ENCODE data around the gene TAGAP.

TAGAP gene

DNA sequence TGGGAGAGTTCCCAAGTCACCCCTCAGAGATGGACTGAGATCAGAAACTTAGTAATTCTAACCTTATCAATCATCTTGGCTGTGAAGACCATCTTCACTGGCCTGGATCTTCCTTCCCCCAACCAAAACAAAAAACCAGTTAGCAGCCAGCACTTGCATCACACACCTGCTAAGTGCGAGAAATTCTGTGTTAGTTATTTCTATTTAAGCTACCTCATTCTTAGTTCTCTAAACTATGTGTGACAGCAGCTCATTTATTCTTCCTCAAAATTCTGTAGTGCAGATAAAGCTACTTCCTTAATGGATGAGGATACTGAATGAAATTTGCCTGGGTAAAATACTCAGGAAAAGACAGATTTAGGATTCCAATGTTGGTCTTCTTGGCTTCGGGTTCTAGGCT, 18.2 kb upstream of the TAGAP start:
- no peak for DNase-seq (ENCODE audit: low spot score)
- TF ChIP-seq, protein P1, sequence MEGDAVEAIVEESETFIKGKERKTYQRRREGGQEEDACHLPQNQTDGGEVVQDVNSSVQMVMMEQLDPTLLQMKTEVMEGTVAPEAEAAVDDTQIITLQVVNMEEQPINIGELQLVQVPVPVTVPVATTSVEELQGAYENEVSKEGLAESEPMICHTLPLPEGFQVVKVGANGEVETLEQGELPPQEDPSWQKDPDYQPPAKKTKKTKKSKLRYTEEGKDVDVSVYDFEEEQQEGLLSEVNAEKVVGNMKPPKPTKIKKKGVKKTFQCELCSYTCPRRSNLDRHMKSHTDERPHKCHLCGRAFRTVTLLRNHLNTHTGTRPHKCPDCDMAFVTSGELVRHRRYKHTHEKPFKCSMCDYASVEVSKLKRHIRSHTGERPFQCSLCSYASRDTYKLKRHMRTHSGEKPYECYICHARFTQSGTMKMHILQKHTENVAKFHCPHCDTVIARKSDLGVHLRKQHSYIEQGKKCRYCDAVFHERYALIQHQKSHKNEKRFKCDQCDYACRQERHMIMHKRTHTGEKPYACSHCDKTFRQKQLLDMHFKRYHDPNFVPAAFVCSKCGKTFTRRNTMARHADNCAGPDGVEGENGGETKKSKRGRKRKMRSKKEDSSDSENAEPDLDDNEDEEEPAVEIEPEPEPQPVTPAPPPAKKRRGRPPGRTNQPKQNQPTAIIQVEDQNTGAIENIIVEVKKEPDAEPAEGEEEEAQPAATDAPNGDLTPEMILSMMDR (IDR thresholded peaks at IDR 0.05; ENCODE audit: extremely low read depth, missing control alignments): no peak

DNA sequence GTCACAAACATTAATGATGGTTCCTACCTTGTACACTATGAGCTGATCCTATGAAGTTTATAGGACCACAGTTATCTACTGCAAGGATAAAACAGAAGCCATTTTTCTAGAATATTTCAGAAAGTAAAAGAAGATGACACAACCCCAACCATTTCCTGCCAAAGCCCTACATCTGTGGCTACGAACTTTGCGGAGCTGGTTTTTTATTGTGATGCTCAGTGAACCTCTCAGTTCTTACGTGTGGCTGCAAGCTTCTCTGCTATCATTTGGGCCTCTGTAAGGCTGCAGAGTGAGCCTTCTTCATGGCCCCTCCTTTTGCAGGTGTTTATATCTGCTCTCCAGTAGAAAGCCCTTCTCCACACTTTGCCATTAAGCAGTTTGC, 17.8 kb upstream of the TAGAP start:
- DNase-seq (ENCODE audit: low spot score): peak; percentile 43
- TF ChIP-seq, protein P1 (IDR thresholded peaks at IDR 0.05; ENCODE audit: extremely low read depth, missing control alignments): no peak

DNA sequence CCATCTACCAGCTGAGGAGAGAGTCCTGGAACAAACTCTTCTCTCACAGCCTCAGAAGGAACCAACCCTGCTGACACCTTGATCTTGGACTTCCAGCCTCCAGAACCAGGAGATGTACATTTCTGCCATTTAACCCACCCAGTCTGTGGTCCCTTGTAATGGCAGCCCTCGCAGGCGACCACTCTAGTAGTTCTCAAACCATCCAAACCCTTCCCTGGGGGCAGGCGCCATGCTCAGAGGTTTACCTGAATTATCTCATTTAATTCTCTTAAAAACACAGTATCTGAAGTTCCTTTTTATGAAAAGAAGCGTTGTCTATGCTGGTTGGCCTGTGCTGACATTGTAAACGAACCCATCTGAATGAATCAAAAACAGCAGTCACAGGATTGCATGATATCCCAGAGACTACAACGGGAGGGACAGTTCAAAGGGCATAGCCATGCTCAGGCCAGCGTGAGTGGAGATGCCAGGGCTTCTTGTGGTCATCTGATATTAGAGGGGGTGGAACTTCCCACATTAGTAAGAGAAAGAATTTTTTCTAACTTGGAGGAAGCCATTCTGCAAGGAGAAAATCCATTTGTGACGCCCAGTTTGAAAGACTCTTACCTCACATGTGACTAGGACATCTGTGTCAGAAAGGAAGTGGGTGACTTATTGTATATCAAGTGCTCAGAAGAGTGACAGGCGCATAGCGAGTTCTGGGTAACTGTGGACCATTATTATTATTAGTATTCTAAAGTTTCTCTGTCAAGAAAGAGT, 17.2 kb upstream of the TAGAP start:
- TF ChIP-seq, protein P1 (IDR thresholded peaks at IDR 0.05; ENCODE audit: extremely low read depth, missing control alignments): no peak
- peak; percentile 26 for DNase-seq (ENCODE audit: low spot score)

DNA sequence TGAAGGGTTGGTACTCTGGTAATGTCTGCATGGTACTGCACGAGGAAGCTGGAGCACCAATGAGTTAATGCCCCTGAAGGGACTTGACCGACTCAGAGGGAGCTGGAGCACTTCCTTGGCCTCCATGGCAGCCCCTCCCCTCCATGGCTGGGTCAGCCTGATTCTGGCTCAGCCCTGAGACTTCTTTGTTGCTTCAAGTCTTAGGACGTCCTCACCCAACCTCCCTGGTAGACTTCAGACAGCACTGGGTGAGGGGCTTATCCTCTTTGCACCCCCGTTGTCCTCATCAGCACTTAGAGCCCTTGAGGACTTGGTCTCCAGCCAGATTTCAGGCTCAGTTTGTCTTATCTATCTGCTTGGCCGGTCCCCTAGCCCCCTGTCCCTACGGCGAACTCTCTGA, 16.4 kb upstream of the TAGAP start:
- TF ChIP-seq, protein P1 (IDR thresholded peaks at IDR 0.05; ENCODE audit: extremely low read depth, missing control alignments): no peak
- no peak for DNase-seq (ENCODE audit: low spot score)

DNA sequence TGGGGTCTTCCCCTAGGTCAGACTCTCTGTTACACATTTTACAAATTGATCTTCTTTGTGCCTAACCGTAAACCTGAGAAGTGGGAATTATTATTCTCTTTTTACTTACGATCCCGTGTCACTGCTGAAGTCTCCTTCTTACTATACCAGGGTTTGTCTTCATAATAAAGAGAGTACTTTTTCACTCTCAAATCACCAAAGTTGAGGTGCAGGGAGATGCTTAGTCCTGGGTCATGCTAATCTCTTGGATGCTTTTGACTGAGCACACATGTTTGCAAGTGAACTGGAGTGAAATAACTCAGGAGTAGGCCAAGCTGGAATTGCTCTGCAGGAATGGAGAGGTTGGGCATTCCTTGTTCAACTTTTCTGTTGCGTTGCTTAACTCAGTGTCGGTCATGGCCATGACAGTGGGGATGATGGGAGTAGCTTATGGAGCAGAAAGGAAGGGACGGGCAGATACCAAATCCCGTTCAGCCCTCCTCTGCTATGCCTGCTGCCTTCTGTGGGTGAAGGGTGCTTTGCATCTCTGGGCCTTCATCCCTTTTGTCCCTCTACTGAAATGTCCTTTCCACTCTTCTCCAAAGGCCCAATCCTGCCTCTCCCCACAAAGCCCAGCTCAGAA, 15.2 kb upstream of the TAGAP start:
- TF ChIP-seq, protein P1 (IDR thresholded peaks at IDR 0.05; ENCODE audit: extremely low read depth, missing control alignments): no peak
- DNase-seq (ENCODE audit: low spot score): no peak

DNA sequence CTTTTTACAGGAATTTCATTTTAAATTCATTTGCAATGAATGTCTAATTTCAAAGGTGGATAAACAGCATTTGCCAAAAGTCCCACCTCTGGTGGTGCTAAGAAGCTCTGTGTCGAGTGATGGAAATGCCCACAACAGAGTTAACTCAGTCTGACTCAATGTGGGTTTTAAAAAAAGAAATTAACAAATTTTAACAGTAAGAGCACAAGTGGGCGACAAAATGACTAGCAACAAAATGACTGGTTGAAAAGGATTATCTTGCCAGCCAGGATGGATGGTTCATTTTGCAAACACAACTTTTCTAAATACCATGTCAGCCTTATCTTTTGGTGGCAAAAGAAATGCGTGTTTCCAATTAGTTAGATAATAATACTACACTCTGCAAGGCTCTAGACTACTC, 14.3 kb upstream of the TAGAP start:
- no peak for DNase-seq (ENCODE audit: low spot score)
- TF ChIP-seq, protein P1 (IDR thresholded peaks at IDR 0.05; ENCODE audit: extremely low read depth, missing control alignments): no peak

DNA sequence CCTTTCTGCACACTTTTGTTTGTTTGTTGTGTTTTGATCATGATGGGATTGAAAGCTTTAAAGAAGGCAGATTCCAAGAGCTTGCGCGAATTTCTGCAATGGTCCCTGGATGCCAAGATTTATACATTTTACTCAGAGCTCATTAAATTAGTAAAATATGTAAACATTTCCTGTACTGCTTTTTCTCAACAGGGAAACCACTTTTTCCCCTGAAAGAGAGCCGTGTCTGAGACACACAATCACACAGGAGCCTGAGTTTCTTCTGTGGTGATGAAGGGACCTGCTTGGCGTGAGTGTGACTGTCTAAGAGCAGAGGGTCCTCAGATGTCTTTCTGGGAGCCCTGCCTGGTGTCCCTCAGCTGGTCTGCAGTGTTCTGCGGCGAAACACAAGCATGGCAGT, 12.1 kb upstream of the TAGAP start:
- TF ChIP-seq, protein P1 (IDR thresholded peaks at IDR 0.05; ENCODE audit: extremely low read depth, missing control alignments): no peak
- DNase-seq (ENCODE audit: low spot score): no peak
